HG02678 (cell line): ENCODE results near the gene GPR151.
A peak's percentile ranks its signal among the peaks of the same experiment; 100 is the strongest.
"Not testable (repeated sequence)": the region's sequence is repeated elsewhere in the genome, so short reads cannot be mapped to it uniquely, and the experiment has no call there.

Experiments
- ATAC-seq: cut with Tn5 transposase; IDR thresholded peaks from one replicate; pipeline ENCODE4 v1.9.1; 2021; ENCODE audit warnings: mild to moderate bottlenecking, moderate library complexity; ENCODE audit not compliant: unreplicated experiment

The GPR151 gene

DNA sequence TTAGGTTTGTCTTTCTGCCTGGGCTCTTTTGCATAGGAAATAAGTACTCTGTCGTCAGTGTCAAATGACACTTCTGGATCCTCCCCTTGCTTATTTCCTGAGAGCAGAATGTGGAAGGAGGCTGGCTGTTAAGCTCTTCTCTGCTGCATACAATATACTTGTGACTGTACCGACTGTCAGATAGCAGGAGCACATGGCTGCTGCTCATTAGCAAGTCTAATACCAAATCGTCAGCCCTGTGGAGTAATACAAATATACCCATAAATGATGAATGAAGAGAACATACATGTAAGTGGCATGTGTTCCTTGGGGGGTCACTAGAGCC lies at the start of gene GPR151:
Gene GPR151, minus strand, starts transcription at position 40 of the 325 bp plus-strand sequence. CDS start 77 bp downstream, outside the sequence.
- ATAC-seq: no peak

DNA sequence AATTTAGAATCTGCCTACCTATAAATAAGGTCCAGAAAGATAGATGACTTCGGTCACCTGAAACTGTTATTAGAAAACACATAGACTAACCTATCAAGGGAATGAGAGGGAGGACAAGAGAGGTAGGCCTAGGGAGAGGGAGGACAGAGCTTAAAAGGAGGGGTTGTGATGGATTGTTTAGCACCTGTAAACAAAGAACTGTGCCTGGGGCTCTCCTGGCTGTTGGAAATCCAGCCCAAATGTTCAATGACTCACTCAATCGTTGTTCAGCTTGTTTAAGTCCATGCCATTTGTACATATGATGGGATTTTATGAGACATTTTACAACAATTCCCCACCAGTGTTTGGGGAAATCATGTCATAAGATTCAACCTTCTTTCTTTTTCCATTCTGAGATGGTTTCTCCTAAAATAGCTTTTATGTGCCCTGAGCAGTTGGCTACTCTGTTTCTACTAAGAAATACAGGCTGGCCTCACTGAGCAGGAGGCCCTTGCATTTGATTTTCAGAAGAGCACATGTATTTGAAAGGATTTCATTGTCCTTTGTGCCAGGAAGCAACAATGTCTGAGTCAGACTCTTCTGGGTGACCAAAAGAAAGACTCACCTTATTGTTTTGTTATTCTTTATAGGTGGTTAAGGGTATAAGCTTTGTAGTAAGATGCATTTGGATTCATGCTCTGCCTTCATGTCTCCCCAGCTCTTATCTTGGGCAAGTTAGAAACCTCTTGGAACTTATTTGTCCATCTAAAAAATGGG lies 48.2 kb upstream of the GPR151 start:
- no peak for ATAC-seq

DNA sequence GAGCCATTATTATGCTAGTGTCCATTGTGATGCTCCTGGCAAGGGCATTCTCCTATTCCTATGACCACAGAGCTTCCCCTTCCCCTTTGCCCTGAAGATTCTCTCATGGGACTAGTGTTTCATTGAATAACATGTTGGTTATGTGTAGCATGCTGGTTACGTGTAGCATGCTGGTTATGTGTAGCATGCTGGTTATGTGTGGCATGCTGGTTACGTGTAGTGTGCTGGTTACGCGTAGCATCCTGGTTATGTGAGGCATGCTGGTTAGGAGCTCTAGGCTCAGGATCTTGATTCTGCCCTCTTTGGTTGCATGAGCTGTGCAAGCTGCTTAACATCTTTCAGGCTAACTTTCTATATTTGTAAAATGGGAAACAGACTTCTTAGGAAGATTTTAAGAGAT lies 46.5 kb upstream of the GPR151 start:
- ATAC-seq: no peak

DNA sequence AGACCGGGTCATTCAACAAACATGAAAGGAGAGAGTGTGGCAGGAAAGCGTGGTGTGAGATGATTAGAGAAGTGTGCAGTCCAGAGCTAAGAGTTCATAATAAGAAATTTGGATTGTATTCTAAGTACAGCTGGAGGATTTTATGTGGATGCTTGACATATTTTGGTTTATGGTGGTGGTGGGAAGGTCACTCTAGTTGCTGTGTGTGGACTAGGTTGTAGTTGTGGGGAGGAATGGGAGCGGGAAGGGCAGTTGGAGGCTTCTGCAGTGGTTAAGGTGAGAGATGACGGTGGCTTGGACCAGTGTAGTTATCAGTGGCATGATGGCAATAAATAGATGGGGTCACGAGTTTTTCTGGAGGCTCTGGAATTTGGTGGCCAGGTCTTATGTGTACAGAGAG lies 45.7 kb upstream of the GPR151 start:
- no peak for ATAC-seq

DNA sequence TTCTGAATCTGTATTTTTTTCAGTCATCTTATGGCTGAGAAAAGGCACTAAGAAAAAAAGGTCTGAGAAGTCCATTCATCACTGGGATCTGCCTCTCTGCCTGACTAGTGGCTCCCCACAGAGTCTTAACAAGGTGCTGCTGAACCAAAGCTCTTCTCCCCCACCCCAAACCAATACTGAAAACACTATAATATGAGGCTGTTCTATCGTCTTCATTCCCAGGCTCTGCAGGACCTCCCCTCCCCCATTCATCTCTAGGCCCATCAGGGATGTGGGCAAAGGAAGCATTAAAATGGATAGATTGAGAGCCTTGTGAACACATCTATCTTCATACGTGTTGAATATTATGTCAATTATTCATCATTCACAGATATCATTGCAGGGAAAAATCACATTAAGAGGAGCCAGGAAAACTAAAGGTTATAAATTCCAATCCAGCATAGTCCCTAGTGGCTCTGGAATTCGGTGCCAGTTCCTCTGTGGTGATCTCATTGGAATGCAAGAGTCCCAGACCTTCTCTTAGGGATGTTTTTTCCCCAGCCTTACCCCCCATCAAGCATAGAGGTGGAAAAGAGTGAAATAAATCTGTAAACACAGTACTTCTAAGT lies 44.3 kb upstream of the GPR151 start:
- ATAC-seq: no peak

DNA sequence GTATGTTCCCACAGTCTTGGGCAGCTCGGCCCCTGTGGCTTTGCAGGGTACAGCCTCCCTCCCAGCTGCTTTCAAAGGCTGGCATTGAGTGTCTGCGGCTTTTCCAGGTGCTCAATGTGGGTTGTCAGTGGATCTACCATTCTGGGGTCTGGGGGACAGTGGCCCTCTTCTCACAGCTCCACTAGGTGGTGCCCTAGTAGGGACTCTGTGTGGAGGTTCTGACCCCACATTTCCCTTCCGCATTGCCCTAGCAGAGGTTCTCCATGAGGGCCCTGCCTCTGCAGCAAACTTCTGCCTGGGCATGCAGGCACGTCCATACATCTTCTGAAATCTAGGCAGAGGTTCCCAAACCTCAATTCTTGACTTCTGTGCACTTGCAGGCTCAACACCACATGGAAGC lies 40.9 kb upstream of the GPR151 start:
- not testable (repeated sequence) for ATAC-seq

DNA sequence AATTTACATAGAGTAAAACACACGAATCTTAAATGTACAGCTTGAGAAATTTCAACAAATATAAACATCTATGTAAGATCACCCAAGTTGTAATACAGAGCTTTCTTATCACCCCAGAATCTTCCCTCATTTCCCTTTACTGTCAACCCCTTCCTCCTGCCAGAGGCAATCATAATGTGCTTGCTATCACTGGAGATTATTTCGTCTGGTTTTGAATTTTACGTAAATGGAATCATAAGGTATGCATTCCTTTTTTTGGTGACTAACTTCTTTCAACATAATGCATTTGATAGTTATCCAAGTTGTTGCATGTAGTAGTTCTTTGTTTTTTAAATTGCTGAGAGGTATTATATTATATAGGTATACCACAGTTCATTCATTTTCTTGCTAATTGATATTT lies 37.5 kb upstream of the GPR151 start:
- no peak for ATAC-seq

DNA sequence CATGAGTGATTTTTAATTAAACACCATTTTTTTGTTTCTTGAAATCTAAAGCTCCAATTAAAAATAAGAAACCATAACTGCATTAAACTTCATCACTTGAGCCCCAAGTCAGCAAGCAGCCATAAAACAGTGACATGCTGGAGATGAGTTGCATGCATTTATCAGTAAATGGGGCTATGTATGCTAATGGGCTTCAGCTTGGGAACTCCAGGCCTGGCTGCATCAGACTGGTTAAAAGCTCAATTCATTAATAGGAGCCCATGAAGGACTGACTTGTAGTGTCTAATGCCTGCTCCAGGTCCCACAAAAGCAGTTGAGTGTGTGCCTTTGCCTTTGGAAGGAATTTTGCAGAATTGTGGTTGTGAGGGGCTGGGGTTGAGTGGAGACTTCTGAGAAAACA lies 33.6 kb upstream of the GPR151 start:
- ATAC-seq: no peak

DNA sequence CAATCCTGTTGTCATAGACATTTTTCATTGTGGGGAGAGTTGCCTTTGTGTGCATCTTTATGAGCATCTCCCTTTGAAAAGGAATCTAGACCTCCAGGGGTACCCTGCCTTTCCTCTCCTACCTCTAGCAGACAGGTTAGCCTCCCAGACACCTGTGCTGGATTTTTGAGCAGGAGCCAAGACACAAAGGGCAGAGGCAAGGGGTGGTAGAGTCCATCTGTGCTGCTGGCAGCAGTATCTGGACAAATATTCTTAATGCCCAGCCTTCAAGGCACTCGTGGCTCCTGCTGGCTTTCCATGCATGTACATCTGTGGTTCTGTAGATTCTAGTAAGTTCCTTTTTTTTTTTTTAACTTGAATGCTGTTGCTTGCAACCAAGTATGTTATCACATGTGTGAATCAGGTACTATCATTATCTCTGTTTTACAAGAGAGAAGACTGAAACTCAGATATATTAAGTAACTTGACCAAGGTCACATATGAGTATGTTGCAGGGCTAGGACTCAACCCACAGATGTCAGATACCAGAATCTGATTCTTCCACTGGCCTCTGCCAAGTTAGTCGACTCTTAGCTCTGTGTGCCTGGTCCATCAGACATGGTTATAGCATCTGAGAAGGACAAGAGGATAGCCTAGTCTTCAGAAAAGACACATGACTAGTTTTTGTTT lies 32.9 kb upstream of the GPR151 start:
- no peak for ATAC-seq

DNA sequence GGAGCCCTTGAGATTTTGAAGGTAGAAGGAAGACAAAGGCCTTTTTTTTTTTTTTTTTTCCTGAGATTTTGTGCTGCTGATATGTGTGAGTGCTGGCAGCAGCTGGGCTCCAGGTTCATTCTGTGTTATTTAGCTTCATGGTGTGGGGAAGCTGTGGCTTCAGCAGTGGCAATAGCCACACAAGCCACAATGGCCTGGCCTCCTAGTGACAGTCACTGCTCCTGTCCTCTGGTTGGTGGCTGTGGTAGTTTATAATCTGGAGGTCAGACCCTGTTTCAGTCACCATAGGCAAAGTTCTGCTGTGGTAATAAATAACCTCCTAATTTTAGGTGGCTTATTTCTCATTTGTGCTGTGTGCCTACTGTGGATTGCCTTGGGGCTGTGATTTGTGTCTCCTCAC lies 28.2 kb upstream of the GPR151 start:
- ATAC-seq: no peak

DNA sequence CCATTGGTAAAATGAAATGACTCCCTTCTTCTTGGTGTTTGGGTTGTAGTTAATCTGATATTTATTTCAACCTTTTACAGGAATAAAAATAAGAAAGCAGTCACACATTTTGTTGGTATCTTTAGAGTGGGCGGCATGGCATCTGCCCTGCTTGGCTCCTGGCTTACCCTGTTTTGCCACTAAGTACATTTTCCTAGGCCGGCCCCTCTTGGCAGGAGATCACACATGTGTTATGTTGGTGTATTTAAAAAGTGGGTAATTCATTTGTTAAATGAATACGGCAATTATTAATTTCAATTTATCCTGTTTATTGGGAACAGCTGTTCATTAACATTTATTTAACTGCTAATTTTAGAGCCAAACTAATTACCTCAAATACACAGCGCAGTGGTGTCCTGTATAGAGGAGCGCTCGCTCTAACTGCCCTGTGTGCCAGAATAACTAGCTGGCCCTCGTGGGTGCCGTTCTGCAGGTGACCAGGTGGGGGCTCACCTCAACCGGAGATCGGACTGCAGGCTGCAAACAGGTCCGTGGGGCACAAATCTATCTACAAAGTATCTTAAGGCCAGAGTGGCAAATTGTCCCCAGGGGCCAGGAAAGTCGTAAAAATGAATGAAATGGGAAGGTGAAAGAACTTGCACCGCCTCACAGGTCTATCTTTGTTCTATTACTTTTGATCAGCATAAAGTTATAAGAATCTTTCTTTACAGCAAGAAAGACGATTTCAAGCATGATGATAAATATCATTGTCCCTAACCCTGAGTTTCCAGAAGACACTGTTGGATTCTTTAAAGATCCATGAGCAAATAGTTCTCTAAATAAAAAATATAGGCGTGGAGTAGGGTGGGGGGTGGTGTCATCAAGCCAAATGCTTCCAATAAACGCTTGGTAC lies 26.2 kb upstream of the GPR151 start:
- peak; percentile 99 for ATAC-seq

DNA sequence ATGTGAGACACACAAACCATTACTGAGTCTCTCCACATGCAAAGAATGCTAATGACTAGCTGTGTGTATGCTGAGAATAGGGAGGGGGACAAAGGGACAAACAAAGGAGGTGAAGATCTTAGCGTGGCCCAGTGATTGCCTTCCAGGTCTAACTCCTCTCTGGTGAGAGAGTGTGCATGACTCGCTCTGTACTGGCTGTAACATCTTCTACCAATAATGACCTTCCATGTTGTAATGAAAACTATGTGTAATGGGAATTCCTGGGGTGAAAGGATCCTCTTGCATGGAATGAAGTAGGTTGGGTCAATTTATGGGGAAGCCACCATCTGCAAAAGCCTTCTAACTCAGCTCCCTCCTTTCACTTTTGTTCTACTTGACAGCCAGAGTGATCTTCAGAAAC lies 24.4 kb upstream of the GPR151 start:
- ATAC-seq: no peak

DNA sequence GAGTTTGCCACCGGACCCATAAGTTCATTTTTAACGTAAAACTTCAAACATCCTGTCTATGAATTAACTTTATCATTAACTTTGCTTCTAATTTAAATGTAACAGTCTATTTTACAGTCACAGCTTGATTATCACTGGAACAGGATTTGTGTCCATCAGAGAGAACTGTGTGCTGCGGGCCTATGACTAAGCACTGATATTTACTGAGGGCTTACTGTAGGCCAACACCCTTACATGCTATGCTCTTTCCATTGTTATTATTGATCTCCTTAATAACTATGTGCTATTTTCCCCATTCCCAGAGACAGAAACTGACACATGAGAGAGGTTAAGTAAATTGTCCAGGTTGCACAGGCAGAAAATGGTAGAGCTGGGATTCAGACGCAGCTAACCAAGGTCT lies 24.0 kb upstream of the GPR151 start:
- no peak for ATAC-seq

DNA sequence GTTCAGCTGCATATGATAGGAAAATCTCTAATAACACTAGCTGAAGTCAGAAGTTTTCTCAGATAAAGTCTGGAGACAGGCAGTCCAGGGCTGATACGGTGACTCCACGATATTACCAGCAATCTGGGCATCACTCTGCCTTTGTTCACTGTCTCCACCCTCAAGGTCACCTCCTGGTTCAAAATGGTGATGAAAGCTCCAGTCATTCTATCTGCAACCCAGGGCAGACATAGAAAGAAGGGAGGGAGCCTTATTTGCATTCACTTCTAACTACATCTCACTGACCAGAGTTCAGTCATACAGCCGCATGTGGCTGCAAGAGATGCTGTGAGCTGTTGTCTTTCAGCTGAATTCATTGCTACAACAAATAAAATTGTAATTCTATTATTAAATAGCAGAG lies 22.4 kb upstream of the GPR151 start:
- no peak for ATAC-seq

DNA sequence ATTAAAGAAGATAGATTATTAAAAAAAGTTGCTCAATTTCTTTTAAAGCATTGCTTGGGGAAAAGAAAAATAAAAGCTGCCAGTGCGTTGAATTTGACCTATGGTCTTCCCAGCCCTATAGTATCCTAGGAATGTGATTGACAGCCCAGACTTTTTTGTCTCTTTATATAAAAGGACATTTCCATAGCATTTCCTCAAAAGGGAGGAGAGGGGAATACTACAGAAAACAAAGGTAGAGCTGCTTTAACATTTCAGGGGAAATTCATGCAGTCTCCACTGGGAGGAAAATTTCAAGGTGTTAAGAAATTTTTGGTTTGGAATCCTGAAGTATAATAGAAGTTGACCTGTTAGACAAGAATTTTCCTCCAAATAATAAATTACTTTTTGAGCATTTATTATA lies 17.9 kb upstream of the GPR151 start:
- no peak for ATAC-seq

DNA sequence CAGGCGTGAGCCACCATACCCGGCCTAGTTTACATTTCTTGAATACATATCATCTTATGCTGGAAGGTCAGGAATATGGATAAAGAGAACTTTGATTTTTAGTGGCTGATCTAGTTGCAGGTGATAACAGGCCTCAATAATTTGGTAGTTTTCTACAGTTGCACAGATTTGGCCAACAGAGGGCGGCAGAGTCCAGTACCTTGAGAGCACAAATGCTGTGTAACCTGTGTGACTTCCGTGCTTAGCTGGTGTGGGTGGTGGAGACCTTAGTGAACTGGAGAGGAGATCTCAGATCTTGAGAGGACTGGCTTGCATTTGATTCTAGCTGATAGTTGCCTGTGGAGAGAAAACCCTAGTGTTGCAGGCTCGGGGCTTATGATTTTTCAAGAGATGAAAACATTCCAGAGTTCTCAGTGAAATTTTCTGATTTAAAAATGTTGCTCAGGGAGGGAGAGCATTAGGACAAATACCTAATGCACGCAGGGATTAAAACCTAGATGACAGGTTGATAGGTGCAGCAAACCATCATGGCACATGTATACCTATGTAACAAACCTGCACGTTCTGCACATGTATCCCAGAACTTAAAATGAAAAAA lies 17.4 kb upstream of the GPR151 start:
- ATAC-seq: peak; percentile 94

DNA sequence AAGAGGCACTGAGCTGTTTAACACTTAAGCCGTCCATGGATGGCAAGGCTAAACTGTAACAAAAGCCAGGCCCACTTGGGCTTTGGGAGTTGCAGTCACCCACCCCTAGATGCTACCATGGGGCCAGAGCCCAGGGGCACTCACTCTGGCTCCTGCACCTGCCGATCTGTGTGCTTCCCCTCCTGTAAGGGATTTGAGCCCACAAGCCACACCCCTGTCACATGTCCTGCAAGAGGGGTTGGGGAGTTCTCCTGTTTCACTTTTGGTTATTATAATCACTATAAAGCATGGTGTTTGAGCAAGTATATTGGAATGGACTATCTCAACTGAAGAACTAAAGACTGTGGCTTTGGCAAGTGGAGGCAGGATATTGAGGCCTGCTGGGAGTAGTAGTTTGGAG lies 14.0 kb upstream of the GPR151 start:
- ATAC-seq: peak; percentile 73

DNA sequence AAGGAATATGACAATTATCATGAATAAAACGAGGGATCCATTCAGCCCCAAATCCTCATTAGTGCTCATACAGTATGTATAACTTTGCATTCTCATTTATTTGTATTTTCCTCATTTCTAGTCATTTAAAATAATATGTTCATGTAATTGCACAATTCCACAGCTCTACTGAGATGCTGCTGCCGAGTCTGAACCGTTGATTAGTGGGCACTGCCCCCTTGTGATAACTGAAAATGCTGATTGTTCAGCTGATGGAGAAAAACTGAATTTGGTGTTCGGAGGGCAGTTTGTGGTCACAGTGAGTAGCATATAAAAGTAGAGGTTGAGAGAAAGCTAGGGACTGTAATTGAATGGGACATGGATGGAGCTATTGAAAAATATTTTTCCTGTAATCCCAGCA lies 12.2 kb upstream of the GPR151 start:
- no peak for ATAC-seq

DNA sequence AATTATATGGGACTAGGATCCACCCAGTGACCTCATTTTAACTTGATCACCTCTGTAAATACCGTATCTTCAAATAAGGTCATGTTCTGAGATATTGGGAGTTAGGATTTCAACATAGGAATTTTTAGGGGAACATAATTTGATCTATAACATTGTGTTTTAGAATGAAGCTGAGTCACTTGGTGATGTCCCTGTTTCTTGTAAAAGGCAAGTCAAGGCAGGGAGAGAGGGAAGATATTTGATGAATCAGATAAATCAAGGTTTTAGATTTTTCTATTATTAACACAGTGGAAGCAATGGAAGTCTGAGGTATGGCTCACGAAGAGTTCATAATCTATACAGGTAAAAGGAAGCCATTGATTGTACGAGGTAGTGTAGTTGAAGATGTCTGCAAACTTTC lies 11.8 kb upstream of the GPR151 start:
- no peak for ATAC-seq

DNA sequence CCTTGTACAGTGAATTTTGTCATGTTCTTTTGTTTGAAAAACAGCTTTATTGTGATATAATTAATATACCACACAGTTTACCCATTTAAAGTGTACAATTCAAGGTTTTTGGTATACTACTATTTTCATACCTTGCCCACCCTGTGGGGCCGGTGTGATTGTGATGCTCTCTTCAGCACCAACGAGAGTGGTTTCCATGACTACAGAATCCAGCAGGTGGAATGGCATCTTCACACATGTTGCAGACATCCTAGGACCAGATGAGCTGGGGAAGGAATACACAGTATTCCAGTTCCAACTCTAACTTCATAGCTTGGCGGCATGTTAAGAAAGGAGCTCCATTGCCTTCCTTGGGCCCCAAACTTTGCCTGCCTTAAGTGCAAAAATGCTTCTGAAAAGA lies 7.7 kb upstream of the GPR151 start:
- no peak for ATAC-seq
